T-helper 17 cell (primary cell): ENCODE measurements around the gene DGCR2. TPM values are rescaled to one million over a fixed set of nuclear protein-coding genes. Genes with fewer than 3 reads are reported as not detected.
A peak's percentile ranks its signal among the peaks of the same experiment; 100 is the strongest.
"Not testable (repeated sequence)": the region's sequence is repeated elsewhere in the genome, so short reads cannot be mapped to it uniquely, and the experiment has no call there.

ENCODE experiments used
- ATAC-seq: fragments of 150-1000 bp; cut with Tn5 transposase; 2 replicates; pipeline ENCODE4 v1.10.0; 2021; ENCODE audit warnings: mild to moderate bottlenecking, moderate library complexity
- DNase-seq, 3 donors: peaks; one replicate each; pipeline versions ENCODE4 v3.0.0 to v3.0.0-alpha.2; 2020 to 2021
- H3K9me3 ChIP-seq: one replicate; pipeline ENCODE4 v1.7.0; 2013; ENCODE audit warnings: low read length, mild to moderate bottlenecking; ENCODE audit not compliant: control insufficient read depth, poor library complexity, severe bottlenecking
- H3K27ac Mint-ChIP-seq: one replicate; pipeline ENCODE4 v1.8.0; 2022; ENCODE audit warnings: mild to moderate bottlenecking, moderate library complexity, mixed read lengths
- H3K27me3 Mint-ChIP-seq: one replicate; pipeline ENCODE4 v1.8.0; 2022; ENCODE audit warnings: mixed read lengths
- H3K36me3 Mint-ChIP-seq: one replicate; pipeline ENCODE4 v1.8.0; 2022; ENCODE audit warnings: low read depth, mixed read lengths
- H3K4me1 Mint-ChIP-seq: one replicate; pipeline ENCODE4 v1.8.0; 2022; ENCODE audit warnings: mild to moderate bottlenecking, mixed read lengths
- H3K4me3 Mint-ChIP-seq: one replicate; pipeline ENCODE4 v1.8.0; 2022; ENCODE audit warnings: mild to moderate bottlenecking, moderate library complexity, mixed read lengths
- total RNA-seq, 4 donors: library from RNA in 2 of 4; stranded (reverse) in 2 of 4; gene quantifications; one replicate each; pipeline ENCODE4 v1.2.3 and lab custom pipeline; 2022 to 2026

DGCR2 gene
- total RNA-seq, 2 donors from 2014 or later = 37.7 TPM

DNA sequence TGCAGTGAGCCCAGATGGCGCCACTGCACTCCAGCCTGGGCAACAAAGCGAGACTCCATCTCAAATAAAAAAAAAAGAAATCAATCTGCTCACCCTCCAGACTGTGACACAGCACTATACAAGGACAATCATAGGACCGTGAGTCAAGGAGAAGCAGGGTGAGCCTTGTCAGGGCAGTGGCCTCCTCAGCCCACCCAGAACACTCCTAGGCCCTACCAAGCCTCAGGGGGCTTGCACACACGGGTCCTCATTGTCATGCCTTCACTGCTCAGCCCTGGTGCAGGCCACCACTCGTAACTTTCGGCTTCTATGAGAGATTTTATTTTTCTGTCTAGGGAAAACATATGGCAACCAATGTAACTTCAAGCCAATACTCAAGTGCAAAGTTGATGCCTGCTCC is 35.8 kb downstream of the DGCR2 start:
- Mint-ChIP-seq H3K27ac (no peak overlapping the region), H3K4me1 (peaks cover 17% of the 10 kb centered on the region), H3K4me3 (no peak overlapping the region), H3K36me3 (no peaks in the 10 kb centered on the region), H3K27me3 (no peaks in the 10 kb centered on the region)
- no peak for ATAC-seq
- DNase-seq = no peak
- no peaks in the 10 kb centered on the region for H3K9me3 ChIP-seq

DNA sequence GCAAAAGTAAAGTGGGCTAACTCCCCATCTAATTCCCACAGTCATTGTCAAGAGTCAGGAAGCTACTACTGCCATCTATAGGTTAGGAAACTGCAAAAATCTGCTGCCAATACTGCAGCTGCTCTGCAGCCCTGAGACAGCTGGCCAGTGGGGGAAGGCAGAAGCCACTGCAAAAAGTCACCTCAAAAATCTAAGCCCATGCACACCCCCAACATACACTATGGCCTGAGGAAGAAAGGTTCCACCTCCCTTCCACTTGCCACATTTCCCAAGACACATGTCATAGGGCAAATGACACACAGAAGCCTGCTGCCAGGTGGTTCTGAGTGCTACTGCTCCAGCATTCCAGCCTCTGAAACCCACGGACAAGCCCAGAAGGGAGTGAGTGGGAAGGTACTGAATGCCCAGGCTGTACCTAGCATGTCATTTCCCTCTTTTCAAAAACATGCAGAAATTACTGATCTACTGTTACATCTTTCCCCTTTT is 36.9 kb downstream of the DGCR2 start:
- ATAC-seq = no peak
- Mint-ChIP-seq H3K4me3 (no peak overlapping the region), H3K27me3 (no peaks in the 10 kb centered on the region), H3K27ac (no peak overlapping the region), H3K36me3 (peaks cover 3% of the 10 kb centered on the region), H3K4me1 (peaks cover 15% of the 10 kb centered on the region)
- H3K9me3 ChIP-seq = no peaks in the 10 kb centered on the region
- DNase-seq = no peak

DNA sequence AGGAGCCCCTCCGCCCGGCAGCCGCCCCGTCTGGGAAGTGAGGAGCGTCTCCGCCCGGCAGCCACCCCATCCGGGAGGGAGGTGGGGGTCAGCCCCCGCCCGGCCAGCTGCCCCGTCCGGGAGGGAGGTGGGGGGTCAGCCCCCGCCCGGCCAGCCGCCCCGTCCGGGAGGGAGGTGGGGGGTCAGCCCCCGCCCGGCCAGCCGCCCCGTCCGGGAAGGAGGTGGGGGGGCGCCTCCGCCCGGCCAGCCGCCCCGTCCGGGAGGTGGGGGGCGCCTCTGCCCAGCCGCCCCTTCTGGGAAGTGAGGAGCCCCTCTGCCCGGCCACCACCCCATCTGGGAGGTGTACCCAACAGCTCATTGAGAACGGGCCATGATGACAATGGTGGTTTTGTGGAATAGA is 37.6 kb downstream of the DGCR2 start:
- not testable (repeated sequence) for ATAC-seq, H3K27me3 Mint-ChIP-seq, H3K36me3 Mint-ChIP-seq, H3K4me3 Mint-ChIP-seq, H3K9me3 ChIP-seq, H3K27ac Mint-ChIP-seq, DNase-seq
- H3K4me1 Mint-ChIP-seq = peaks cover 14% of the 10 kb centered on the region

DNA sequence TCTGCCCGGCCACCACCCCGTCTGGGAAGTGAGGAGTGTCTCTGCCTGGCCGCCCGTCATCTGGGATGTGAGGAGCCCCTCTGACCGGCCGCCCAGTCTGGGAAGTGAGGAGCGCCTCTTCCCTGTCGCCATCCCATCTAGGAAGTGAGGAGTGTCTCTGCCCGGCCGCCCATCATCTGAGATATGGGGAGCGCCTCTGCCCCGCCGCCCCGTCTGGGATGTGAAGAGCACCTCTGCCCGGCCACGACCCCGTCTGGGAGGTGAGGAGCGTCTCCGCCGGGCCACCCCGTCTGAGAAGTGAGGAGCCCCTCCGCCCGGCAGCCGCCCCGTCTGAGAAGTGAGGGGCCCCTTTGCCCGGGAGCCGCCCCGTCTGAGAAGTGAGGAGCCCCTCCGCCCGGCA is 38.1 kb downstream of the DGCR2 start:
- ATAC-seq, H3K27ac Mint-ChIP-seq, H3K36me3 Mint-ChIP-seq: not testable (repeated sequence)

DNA sequence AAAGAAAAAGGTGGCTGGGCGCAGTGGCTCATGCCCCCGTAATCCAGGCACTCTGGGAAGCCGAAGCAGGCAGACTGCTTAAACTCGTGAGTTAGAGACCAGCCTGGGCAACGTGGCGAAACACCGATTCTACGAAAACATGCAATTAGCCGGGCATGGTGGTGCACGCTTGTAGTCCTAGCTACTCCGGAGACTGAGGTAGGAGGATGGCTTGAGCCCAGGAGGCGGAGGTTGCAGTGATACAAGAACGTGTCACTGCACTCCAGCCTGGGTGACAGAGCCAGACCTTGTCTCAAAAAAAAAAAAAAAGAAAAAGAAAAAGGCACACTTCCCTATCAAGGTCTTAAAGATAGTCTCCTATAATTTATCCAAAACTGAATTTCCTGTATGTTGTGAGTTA is 39.4 kb downstream of the DGCR2 start:
- no peaks in the 10 kb centered on the region for H3K9me3 ChIP-seq
- no peak for ATAC-seq
- Mint-ChIP-seq H3K27ac (no peak overlapping the region), H3K27me3 (no peaks in the 10 kb centered on the region), H3K36me3 (peaks cover 3% of the 10 kb centered on the region), H3K4me3 (no peak overlapping the region), H3K4me1 (peaks cover 13% of the 10 kb centered on the region)
- no peak for DNase-seq

More for the DNA sequence above, 38.1 kb downstream of the DGCR2 start:
- DNase-seq, H3K4me3 Mint-ChIP-seq, H3K27me3 Mint-ChIP-seq, H3K9me3 ChIP-seq: not testable (repeated sequence)
- peaks cover 14% of the 10 kb centered on the region for H3K4me1 Mint-ChIP-seq

DNA sequence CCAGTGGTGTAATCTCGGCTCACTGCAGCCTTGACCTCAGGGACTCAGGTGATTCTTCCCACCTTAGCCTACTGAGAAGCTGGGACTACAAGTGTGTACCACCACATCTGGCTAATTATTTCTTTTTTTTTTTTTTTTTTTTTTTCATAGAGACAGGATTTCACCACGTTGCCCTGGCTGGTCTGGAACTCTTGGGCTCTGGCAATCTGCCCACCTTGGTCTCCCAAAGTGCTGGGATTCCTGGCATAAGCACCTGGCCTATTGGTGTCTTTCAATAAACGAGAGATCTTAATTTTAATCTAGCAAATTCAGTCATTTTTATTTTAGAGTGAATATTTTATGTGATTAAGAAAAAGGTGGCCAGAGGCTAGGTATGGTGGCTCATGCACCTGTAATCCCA is 40.1 kb downstream of the DGCR2 start:
- Mint-ChIP-seq H3K27ac (peak overlapping the region; percentile 39), H3K4me1 (peaks cover 13% of the 10 kb centered on the region), H3K27me3 (no peaks in the 10 kb centered on the region), H3K4me3 (no peak overlapping the region), H3K36me3 (peaks cover 3% of the 10 kb centered on the region)
- ATAC-seq = no peak
- no peak for DNase-seq
- H3K9me3 ChIP-seq = no peaks in the 10 kb centered on the region

DNA sequence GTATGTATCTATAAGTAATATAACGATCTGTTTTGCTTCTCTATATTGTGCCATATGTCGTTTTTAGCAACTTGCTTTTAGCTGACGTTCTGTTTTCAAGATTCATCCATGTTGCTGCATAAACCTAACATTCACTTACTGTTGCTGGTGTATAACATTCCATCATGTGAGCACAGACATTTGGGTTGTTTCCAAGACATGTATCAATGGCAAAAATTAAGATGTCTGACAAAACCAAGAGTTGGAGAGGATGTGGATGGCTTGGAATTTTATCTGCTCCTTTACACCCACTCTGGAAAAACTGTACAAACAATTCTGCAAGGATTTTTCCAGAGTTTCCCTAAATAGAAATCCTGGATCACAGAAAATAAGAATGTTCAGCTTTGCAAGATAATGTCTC is 40.9 kb downstream of the DGCR2 start:
- H3K27ac Mint-ChIP-seq = peak overlapping the region; percentile 39
- ATAC-seq = no peak
- no peaks in the 10 kb centered on the region for H3K27me3 Mint-ChIP-seq
- no peaks in the 10 kb centered on the region for H3K9me3 ChIP-seq
- DNase-seq = no peak
- H3K4me3 Mint-ChIP-seq = no peak overlapping the region
- peaks cover 3% of the 10 kb centered on the region for H3K36me3 Mint-ChIP-seq
- H3K4me1 Mint-ChIP-seq = peaks cover 8% of the 10 kb centered on the region

DNA sequence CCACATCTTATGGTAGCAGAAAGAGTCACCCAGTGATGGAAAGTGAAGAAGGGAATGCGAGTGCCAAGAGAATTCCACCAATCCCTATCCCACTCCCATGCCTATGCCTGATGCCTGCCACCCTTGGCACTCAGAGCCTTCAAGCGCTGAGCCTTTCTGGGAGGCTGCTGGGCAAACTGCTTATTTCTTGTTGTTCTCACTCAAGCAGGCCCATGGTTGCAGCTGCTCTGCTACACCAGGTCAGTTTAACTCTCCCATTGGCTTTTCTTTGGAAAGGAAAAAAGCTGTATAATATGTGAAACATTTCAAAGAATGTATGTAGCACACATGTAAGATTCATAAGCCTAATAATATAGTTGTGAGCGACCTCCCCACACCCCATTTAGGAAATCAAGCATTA is 41.4 kb downstream of the DGCR2 start:
- Mint-ChIP-seq H3K4me3 (no peak overlapping the region), H3K36me3 (peaks cover 3% of the 10 kb centered on the region), H3K27me3 (no peaks in the 10 kb centered on the region), H3K27ac (no peak overlapping the region), H3K4me1 (peaks cover 8% of the 10 kb centered on the region)
- DNase-seq (no peak), ATAC-seq (no peak)
- H3K9me3 ChIP-seq = no peaks in the 10 kb centered on the region

DNA sequence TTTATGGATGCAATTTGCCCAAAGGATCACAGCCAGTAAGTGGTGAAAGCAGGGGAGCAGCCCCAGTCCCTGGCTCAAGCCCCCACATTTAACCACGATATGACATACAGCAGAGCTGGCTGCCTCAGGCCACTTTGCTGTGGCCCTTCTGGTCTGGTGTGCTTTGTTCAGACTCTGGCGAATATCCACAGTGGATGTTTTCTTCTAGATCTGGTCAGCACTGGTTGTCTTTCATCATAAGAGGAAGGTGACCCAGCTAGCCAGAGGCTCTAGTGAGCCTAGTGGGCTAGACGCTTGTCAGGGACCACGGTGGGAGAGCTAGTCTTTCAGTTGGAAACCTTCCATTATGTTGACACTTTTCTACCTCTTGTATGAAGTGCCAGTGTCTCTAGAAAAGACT is 42.5 kb downstream of the DGCR2 start:
- Mint-ChIP-seq H3K4me3 (no peak overlapping the region), H3K27me3 (no peaks in the 10 kb centered on the region), H3K4me1 (peaks cover 11% of the 10 kb centered on the region), H3K36me3 (peaks cover 3% of the 10 kb centered on the region), H3K27ac (peak overlapping the region; percentile 29)
- H3K9me3 ChIP-seq = no peaks in the 10 kb centered on the region
- ATAC-seq (no peak), DNase-seq (no peak)

DNA sequence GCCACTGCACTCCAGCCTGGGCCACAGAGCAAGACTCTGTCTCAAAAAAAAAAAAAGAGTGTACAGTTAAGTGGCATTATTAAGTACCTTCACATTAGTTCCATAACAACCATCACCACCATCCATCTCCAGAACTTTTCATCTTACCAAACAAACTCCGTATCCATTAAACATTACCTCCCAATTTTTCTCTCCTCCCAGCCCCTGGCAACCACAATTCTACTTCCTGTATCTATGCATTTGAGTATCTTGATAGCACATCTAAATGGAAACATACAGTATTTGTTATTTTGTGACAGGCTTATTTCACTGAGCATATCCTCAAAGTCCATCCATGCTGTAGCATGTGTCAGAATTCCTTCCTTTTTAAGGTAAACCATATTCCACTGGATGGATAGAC is 46.8 kb downstream of the DGCR2 start:
- peak overlapping the region; percentile 9 for H3K27ac Mint-ChIP-seq
- peaks cover 21% of the 10 kb centered on the region for H3K4me1 Mint-ChIP-seq
- DNase-seq = no peak
- H3K4me3 Mint-ChIP-seq = no peak overlapping the region
- peaks cover 2% of the 10 kb centered on the region for H3K36me3 Mint-ChIP-seq
- no peak for ATAC-seq
- H3K27me3 Mint-ChIP-seq = no peaks in the 10 kb centered on the region
- no peaks in the 10 kb centered on the region for H3K9me3 ChIP-seq

DNA sequence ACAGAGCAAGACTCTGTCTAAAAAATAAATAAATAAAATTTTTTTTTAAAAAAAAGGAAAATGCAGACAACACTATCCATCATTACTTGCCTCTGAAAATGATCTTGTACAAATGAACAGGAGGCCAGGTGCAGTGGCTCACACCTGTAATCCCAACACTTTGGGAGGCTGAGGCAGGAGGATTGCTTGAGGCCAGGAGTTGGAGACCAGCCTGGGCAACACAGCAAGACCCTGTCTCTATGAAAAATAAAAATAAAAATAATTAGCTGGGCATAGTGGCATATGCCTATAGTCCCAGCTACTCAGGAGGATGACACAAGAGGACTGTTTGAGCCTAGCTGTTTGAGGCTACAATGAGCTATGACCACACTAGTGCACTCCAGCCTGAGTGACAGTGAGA is 49.4 kb downstream of the DGCR2 start:
- not testable (repeated sequence) for H3K9me3 ChIP-seq, H3K27me3 Mint-ChIP-seq, DNase-seq, H3K27ac Mint-ChIP-seq, ATAC-seq, H3K4me3 Mint-ChIP-seq, H3K36me3 Mint-ChIP-seq
- peaks cover 19% of the 10 kb centered on the region for H3K4me1 Mint-ChIP-seq

DNA sequence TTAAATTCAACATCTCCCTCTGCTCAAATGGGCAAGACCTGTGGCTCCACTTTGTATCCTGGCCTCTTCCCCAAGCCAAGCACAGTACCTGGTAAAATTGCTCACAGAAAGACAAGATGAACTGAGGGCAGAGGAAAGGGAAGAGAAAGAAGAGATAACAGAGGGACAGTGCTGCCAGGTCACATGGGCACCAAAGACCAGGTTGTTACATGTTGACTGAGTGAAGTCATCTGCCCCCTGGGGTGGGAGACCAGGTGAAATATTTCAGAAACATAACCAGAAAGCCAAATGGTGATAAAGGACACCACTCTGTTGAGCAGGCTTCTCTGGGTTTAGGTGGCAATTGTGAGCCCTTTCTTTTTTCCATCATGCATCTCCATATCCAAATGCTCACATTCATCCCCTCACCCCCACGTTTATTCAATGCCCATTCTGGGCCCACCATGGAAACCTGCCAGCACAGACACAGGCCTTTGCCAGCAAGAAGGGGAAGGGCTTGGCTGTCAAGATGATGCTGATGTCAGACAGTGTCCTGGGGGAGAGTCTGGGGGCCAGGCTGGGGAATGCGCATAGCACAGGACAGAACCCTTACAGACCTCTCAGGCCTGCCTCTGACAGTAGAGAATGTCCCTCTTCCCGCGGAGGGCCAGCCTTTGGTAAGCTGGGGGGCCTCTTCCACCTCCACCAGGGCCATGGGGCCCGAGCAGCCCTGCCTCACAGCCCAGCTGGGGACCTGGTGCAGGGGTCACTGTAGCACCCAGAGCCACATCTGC is 51.6 kb downstream of the DGCR2 start:
- no peaks in the 10 kb centered on the region for H3K27me3 Mint-ChIP-seq
- peaks cover 16% of the 10 kb centered on the region for H3K4me1 Mint-ChIP-seq
- no peak for DNase-seq
- peak overlapping the region; percentile 27 for H3K27ac Mint-ChIP-seq
- H3K4me3 Mint-ChIP-seq = no peak overlapping the region
- H3K36me3 Mint-ChIP-seq = peaks cover 2% of the 10 kb centered on the region
- no peak for ATAC-seq
- no peaks in the 10 kb centered on the region for H3K9me3 ChIP-seq

DNA sequence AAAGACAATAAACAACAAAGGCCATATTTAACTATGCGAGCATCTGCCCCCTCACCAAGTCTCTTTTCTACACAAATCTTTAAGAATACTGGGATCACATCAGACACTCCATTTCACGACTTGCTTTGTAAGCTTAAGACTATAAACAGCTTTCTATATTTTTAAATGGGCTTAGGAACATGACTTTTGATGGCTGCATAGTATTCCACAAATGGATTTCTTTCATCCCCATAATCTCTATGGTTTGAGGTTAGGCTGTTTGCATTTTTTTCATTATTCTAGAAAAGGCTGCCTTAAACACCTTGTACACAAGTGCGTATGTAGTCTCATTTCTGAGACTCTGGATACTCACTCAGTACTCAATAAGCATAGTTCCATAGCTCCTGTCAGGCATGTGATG is 52.8 kb downstream of the DGCR2 start:
- no peak for ATAC-seq
- no peak overlapping the region for H3K27ac Mint-ChIP-seq
- peaks cover 14% of the 10 kb centered on the region for H3K4me1 Mint-ChIP-seq
- H3K36me3 Mint-ChIP-seq = peaks cover 2% of the 10 kb centered on the region
- H3K4me3 Mint-ChIP-seq = no peak overlapping the region
- DNase-seq = no peak
- no peaks in the 10 kb centered on the region for H3K27me3 Mint-ChIP-seq
- H3K9me3 ChIP-seq = no peaks in the 10 kb centered on the region

DNA sequence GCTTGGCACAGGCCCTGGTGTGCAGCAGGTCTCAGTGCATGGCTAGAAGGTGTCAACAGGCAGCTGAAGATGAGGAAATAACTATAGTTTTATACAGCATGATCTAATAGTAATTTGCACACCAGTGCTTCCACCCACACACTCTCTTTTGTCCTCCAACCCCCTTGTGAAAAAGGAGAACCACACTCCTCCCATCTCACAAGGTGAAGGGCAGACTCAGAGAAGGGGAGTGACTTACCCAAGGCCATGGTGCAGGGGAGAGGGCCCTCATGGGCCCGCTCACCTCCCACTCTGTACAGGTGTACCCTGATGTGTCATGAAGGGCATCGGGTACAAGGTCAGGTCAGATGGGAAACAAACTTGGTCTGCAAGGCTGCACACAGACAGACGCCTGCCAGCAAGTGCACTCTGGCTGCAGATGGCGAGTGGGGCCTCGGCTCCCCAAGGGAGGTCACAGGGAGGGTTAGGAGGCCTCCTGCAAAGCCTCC is 53.4 kb downstream of the DGCR2 start:
- H3K4me1 Mint-ChIP-seq = peaks cover 12% of the 10 kb centered on the region
- no peaks in the 10 kb centered on the region for H3K9me3 ChIP-seq
- H3K27me3 Mint-ChIP-seq = no peaks in the 10 kb centered on the region
- no peak for DNase-seq
- no peak for ATAC-seq
- H3K27ac Mint-ChIP-seq = no peak overlapping the region
- no peak overlapping the region for H3K4me3 Mint-ChIP-seq
- H3K36me3 Mint-ChIP-seq = peaks cover 2% of the 10 kb centered on the region
